ENCODE results near the gene ZNF80. TPM values are rescaled to one million over a fixed set of nuclear protein-coding genes. Genes with fewer than 3 reads are reported as not detected.

ZNF80 gene
- total RNA-seq, 2 donors from 2014 or later = not detected

DNA sequence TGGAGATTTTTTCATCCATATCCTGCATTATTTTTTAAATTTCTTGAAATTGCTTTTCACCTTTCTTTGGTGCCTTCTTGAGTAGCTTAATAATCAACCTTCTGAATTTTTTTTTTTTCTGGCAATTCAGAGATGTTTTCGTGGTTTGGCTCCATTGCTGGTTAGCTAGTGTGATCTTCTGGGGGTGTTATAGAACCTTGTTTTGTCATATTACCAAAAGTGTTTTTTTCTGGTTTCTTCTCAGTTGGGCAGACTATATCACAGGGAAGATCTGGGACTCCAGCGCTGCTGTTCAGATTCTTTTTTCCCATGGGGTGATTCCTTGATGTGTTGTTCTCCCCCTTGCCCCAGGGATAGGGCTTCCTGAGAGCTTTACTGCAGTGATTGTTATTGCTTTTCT, 32.6 kb upstream of the ZNF80 start:
- no peak overlapping the region for H3K27ac ChIP-seq
- no peaks in the 10 kb centered on the region for H3K27me3 ChIP-seq
- no peak overlapping the region for H3K4me3 ChIP-seq
- H3K36me3 ChIP-seq = no peaks in the 10 kb centered on the region
- peaks cover 0 to 31% of the 10 kb centered on the region in 2 donors for H3K9me3 ChIP-seq
- DNase-seq (ENCODE audit: low spot score) = no peak
- TF ChIP-seq, protein P1, sequence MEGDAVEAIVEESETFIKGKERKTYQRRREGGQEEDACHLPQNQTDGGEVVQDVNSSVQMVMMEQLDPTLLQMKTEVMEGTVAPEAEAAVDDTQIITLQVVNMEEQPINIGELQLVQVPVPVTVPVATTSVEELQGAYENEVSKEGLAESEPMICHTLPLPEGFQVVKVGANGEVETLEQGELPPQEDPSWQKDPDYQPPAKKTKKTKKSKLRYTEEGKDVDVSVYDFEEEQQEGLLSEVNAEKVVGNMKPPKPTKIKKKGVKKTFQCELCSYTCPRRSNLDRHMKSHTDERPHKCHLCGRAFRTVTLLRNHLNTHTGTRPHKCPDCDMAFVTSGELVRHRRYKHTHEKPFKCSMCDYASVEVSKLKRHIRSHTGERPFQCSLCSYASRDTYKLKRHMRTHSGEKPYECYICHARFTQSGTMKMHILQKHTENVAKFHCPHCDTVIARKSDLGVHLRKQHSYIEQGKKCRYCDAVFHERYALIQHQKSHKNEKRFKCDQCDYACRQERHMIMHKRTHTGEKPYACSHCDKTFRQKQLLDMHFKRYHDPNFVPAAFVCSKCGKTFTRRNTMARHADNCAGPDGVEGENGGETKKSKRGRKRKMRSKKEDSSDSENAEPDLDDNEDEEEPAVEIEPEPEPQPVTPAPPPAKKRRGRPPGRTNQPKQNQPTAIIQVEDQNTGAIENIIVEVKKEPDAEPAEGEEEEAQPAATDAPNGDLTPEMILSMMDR (IDR thresholded peaks at IDR 0.05) = no peak
- no peaks in the 10 kb centered on the region for H3K4me1 ChIP-seq

DNA sequence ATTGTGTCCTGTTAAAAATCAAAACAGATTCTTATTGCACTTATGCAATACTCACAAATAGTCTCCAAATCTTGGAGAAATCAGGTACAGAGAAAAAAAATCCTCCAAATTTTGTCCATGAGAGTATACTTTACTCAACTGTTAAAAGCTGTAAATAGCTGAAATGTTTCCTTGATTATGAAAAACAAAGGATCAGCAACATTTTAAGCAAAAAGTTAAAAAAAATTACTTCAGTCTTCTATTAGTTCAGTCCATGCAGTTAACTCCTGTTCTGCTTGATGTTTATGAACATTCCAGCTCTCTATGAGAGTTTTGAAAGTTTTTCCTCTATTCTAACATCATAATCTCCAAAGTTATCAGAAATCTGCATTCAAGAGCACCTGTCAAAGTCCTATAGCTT, 22.8 kb upstream of the ZNF80 start:
- TF ChIP-seq, protein P1 (IDR thresholded peaks at IDR 0.05) = no peak
- Histone ChIP-seq H3K27me3 (no peaks in the 10 kb centered on the region), H3K4me1 (no peaks in the 10 kb centered on the region), H3K27ac (no peak overlapping the region), H3K9me3 (peaks cover 0 to 24% of the 10 kb centered on the region in 2 donors), H3K36me3 (no peaks in the 10 kb centered on the region), H3K4me3 (no peak overlapping the region)
- DNase-seq (ENCODE audit: low spot score) = no peak

DNA sequence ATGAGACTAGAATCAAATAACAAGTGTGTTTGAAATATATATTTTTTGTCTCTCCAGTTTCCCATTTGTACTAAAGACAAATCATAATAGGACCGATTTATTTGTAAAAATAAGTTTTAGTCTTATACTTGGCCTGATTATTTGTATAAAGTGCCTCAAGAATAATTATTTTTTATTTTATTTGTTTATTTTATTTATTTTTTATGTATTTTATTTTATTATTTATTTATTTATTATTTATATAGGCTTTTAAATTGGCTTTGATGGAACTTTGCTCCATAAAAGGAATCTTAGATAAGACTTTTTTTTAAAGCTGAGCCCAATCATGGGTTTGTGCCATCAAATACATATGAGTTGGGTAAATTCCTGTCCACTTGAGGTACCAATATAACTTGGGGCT, 22.2 kb upstream of the ZNF80 start:
- no peak for DNase-seq (ENCODE audit: low spot score)
- H3K27ac ChIP-seq = no peak overlapping the region
- H3K4me1 ChIP-seq = no peaks in the 10 kb centered on the region
- H3K4me3 ChIP-seq = no peak overlapping the region
- H3K9me3 ChIP-seq = peaks cover 0 to 24% of the 10 kb centered on the region in 2 donors
- TF ChIP-seq, protein P1 (IDR thresholded peaks at IDR 0.05) = no peak
- H3K36me3 ChIP-seq = no peaks in the 10 kb centered on the region
- H3K27me3 ChIP-seq = no peaks in the 10 kb centered on the region

DNA sequence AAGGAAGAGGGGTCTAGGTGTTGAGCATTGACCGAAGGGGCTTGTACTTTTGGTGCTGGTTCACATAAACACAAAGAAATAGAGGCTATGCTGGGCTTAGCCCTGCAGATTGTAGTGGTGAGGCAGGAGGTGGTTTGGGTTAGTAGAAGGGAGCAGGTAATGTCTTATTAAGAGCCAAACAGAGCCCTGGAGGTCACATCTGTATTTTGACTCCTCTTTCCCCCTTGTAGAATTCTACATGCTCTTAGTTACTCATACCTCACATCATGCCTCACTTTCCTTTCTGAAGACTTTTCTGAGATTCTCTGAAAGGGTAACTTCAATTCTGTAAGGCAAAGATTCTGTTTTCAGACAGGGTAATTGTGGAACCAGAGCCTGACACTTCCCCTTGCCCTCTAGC, 16.1 kb upstream of the ZNF80 start:
- Histone ChIP-seq H3K4me3 (no peak overlapping the region), H3K27me3 (no peaks in the 10 kb centered on the region), H3K4me1 (no peaks in the 10 kb centered on the region), H3K27ac (no peak overlapping the region), H3K36me3 (no peaks in the 10 kb centered on the region), H3K9me3 (peaks cover 0 to 7% of the 10 kb centered on the region in 2 donors)
- TF ChIP-seq, protein P1 (IDR thresholded peaks at IDR 0.05) = no peak
- DNase-seq (ENCODE audit: low spot score) = no peak

DNA sequence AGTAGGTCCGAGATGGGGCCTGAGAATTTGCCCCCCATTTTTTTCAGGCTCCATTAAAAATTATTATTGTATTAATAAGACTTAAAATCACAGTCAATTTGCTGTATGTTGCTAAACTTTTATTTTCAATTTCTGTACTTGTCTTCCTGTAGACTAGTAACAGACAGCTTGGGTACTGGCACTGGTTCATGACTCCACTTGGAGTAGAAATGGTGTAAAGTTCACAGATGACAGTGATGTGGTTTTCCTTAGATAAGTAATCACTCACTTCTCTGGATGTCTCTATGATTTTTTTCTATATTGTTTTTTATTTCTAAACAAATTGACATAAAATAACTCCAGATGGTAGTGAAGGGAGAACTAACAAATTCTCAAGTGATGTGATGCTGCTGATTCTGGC, 15.6 kb upstream of the ZNF80 start:
- no peaks in the 10 kb centered on the region for H3K36me3 ChIP-seq
- no peaks in the 10 kb centered on the region for H3K27me3 ChIP-seq
- TF ChIP-seq, protein P1 (IDR thresholded peaks at IDR 0.05) = no peak
- peaks cover 0 to 1% of the 10 kb centered on the region in 2 donors for H3K9me3 ChIP-seq
- no peaks in the 10 kb centered on the region for H3K4me1 ChIP-seq
- H3K27ac ChIP-seq = no peak overlapping the region
- no peak overlapping the region for H3K4me3 ChIP-seq
- DNase-seq (ENCODE audit: low spot score) = no peak

DNA sequence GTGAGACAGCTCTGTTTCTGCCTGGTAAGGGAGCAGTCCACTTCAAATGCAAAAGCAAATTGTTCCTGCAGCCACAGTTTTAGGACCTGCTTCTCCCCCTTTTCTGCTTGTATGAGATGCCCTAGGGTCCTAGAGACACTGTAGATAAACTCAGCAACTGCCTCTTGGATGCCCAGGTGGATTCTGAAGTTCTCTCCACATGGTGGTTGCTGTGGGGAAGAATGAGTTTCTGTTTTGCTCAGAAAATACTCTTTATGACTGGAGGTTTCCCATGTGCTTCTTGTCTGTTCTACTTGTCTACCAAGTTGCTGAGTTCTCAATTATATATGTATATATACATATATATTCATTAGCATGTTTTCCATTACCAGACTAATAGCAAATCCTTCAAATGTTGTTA, 5.6 kb upstream of the ZNF80 start:
- Histone ChIP-seq H3K4me3 (no peak overlapping the region), H3K27ac (no peak overlapping the region), H3K27me3 (no peaks in the 10 kb centered on the region), H3K9me3 (peaks cover 0 to 11% of the 10 kb centered on the region in 2 donors), H3K36me3 (no peaks in the 10 kb centered on the region), H3K4me1 (no peaks in the 10 kb centered on the region)
- TF ChIP-seq, protein P1 (IDR thresholded peaks at IDR 0.05) = no peak
- no peak for DNase-seq (ENCODE audit: low spot score)

Data from right atrium auricular region (tissue), 2 donors.